ENCODE measurements around the gene RIOK1.

Gene RIOK1

GRCh38 chr6:7410851-7411250 is 21.2 kb downstream of the RIOK1 start:
- DNase-seq, result no peak

DNA sequence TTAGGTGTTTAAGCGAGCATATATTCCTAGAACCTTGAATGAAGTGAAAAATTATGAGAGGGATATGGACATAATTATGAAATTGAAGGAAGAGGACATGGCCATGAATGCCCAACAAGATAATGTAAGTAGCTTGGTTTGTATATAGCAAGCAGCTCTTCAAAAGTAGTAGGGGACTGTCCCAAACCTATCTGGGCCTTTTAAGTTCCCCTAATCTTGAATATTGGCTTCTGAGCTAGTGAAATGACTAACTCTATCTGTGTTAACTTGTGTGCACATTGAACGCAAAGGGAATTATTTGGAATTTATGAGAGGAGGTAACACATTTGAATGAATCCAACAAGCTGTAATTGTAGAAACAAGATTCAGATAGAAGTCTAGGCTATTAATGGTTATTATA is 21.7 kb downstream of the RIOK1 start:
- no peak for DNase-seq

DNA sequence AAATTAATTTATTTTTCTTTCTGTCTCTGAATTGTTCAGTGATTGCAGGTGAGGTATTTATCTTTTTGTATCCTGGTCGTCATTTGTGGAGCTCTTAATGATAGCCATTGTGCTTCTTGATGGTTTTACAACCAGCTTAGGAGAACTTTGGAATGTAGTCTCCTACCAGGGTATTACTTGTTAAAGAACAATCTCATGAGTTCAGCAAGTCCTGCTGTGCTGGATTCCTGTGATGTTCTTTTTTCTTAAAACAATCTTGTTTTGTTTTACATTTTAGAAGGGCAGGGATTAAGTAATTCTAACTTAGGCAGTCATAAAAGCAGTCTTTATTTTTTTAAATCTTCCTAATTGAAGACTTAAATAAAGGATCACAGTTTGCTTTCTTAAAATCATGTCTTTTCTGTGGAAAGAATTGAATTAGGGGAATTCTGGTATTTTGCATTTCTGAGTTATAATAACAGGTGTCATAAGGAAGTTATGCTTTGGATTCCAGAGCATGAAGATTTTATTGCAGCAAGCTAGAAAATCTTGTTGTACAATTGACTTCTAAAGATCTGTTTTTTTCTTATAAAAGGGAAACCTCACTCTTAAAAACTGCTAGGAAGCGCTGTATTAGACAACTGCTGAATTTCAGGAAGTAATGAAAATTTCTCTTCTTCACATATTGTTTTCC is 23.7 kb downstream of the RIOK1 start:
- no peak for DNase-seq

- no peak for DNase-seq
Observed at GRCh38 chr6:7414811-7415210, 25.2 kb downstream of the RIOK1 start.

DNA sequence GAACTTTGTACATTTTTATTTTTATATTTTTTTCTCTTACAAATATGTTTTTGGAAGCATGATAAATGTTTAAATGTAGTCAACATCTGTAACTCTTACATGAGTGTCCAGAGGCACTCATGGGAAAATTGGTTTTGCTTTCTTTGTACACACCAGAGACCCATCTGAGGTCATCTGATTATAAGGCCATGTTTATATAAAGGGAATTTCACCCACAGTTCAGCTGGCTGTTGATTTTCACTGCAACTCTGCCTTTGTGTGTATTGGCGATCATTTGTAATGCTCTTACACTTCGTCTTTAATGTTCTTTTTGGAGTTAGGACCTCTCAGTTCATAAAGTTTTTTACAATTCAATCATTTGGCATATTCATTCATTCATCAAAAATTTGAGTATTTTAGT is 28.1 kb downstream of the RIOK1 start:
- DNase-seq, result no peak

- DNase-seq, result no peak
Observed at GRCh38 chr6:7418238-7418905, 28.8 kb downstream of the RIOK1 start.

DNA sequence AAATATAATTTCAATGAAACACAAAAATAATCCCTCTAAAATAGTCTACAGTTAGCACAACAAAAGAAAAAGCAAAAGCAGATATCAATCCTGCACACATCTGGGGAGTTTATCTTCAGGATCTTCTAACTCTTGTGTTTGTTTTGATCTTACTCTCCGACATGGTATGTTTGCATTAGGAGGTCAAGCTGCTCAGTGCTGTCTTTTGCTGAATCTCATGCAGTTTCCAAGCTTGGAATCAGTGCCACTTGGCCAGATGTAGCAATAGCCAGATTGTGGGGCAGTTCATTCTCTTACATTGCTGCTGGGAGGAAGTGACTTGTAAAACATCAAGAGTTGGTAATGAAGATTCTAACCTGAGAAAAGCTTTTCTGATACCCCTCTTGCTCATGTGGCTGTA is 29.5 kb downstream of the RIOK1 start:
- DNase-seq, result no peak

DNA sequence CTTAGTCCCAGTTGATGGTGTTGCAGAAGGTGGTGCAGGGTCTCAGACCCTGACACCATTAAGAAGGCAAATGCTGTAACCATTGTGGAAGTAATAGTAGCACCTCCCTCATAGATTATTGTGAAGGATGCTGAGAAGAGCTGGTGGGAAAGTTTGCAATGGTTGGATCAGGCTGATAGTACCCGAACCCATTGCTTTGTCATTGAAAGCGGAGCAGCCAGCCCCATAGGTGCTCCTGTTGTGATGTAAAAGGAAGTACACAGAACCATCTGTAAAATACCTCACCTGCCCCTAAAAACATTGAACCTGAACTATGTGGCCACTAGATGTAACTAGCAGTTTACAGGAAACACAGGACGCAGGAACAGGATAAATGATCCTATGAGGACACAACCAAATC is 31.5 kb downstream of the RIOK1 start:
- DNase-seq, result no peak

DNA sequence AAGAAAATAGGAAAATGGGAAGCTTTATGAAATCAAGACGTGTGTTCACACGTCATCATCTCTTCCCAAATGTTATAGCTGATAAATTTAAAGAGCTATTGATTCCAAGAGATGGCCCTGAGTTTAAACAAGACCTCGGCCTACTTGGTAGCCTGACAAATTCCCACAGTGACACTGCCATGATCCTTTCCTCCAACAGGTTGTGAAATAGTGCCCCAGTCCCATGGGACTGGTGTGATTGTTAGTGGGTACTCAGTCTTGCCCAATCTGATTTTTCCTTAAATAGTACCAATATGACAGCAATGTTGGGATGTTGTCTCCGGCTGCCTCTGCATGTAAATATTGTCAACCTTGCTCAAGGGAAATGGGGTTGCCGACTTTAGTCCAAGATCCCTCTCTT is 34.5 kb downstream of the RIOK1 start:
- no peak for DNase-seq

- DNase-seq, result no peak
Observed at GRCh38 chr6:7424967-7425807, 35.6 kb downstream of the RIOK1 start.

DNA sequence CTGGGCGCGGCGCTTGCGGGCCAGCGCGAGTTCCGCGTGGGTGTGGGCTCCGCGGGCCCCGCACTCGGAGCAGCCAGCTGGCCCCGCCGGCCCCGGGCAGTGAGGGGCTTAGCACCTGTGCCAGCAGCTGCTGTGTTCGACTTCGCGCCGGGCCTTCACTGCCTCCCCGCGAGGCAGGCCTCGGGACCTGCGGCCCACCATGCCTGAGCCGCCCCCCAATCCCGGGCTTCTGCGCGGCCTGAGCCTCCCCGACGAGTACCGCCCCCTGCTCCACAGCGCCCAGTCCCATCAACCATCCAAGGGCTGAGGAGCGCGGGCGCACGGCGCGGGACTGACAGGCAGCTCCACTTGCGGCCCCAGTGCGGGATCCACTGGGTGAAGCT is 36.2 kb downstream of the RIOK1 start:
- DNase-seq, result no peak

GRCh38 chr6:7426447-7427169 is 37.0 kb downstream of the RIOK1 start:
- no peak for DNase-seq

DNA sequence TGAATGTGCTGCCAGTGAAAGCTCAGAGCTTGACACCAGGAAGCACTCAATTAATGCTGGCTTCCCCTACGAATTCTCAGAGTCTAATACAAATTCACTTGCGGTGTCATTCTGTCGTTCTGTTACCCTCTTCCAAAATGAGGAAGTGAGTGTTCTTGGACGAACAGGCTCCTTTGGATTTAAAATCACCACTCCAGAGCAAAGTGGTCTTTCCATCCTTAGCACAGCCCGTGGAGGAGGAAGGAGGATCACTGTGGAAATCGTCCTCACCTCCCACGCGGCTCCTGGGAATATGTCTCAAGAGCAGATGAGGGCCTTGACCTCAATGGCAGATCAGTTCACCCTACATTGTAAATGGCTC is 41.7 kb downstream of the RIOK1 start:
- no peak for DNase-seq

DNA sequence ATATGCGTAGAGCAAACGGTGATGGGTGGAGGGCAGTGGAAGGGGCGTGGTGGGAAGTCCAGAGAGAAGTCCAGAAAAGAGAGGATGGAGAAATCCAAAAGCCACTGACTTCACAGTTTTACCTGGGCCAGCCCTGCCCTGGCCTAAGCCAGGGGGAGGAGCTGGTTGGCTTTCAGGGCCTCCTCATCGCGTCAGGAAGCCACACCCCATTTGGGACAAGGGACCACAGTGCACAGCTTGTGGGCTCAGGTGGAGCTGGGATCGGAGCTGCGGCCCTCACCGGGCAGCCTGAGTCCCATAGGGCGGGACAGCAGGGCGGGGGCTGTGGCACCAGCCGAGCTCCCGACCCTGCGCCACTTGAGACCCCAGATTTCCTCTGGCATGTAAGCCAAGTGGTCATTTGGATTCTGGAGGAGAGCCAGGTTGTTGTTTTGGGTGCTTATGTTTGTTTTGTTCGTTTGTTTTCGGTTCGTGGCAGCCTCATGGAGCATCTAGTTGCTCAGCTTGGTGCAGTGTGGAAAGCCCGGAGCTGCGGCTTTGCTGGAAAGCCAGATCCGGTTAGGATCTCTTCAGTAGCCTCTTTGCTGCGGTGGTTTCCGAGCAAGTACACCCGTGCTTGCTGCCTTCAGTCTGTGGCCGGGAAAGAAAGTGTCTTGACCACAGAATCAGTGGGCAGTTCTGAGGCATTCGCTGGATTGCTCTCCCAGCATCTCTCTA is 42.2 kb downstream of the RIOK1 start:
- peak; percentile 24 for DNase-seq

GRCh38 chr6:7432391-7433120 is 42.9 kb downstream of the RIOK1 start:
- DNase-seq, result no peak

GRCh38 chr6:7433121-7433617 is 43.6 kb downstream of the RIOK1 start:
- peak; percentile 22 for DNase-seq

- DNase-seq, result no peak
Observed at GRCh38 chr6:7434672-7435071, 45.1 kb downstream of the RIOK1 start.

- no peak for DNase-seq
Observed at GRCh38 chr6:7438011-7438410, 48.4 kb downstream of the RIOK1 start.

DNA sequence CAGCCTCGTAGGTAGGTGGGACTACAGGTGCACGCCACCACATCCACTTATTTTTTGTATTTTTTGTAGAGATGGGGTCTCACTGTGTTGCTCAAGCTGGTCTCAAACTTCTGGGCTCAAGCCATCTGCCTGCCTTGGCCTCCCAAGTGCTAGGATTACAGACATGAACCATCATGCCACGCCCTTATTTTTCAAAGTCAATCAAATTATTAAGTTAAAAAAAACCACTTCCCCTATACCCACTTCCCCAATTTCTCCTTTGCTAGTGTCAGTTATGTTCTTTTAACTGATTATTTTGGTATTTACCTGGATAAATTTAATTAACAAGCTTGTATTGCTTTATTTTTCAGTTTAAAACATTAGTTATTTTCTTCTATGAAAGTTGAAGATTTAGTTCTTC is 49.6 kb downstream of the RIOK1 start:
- no peak for DNase-seq

GRCh38 chr6:7440476-7440875 is 50.9 kb downstream of the RIOK1 start:
- DNase-seq, result no peak

DNA sequence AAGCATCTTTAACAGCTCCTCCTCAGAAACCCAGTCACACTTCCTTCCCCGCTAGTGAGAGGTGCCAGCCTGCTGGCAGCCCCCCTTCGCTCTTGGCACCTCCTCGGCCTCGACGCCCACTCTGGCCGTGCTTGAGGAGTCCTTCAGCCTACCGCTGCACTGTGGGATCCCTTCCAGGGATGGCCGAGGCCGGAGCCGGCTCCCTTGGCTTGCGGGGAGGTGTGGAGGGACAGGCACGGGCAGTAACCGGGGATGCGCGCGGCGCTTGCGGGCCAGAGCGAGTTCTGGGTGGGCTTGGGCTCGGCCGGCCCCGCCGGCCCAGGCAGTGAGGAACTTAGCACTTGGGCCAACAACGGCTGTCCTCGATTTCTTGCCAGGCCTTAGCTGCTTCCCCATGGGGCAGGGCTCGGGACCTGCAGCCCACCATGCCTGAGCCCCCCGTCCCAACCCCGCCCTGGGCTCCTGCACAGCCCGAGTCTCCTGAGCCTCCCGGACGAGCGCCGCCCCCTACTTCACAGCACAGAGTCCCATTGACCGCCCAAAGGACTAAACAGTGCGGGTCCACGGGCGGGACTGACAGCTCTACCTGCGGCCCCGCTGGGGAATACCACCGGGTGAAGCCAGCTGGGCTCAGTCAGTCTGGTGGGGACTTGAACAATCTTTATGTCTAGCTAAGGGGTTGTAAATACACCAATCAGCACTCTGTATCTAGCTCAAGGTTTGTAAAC is 51.6 kb downstream of the RIOK1 start:
- DNase-seq, result no peak

Measured in DMS79 treated with DMSO at 0.1 percent for 48 hours (cell line).